ENCODE measurements around the gene ZNG1A.
"Not testable (repeated sequence)": the region's sequence is repeated elsewhere in the genome, so short reads cannot be mapped to it uniquely, and the experiment has no call there.

ZNG1A gene

GRCh38 chr9:169757-170156, 9.1 kb downstream of the ZNG1A start:
- not testable (repeated sequence) for DNase-seq

DNA sequence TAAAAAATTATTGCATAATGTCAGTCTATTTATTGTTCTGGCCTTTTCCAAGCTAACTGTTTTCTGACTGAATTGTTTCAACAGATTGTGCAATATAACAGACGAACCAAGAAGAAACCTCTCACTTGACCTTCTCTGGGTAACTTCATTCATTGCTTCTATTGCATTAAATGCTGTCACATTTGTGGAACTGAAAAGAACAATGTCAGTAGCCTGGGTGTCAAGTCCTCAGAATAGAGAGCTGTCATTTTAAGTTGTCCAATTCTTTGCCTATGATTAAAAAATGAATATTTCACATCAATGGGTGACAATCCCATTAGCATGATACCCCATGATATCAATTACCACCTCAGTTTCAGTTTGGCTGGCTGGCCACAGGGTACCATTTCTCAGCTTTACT, 19.0 kb downstream of the ZNG1A start:
- not testable (repeated sequence) for DNase-seq

DNA sequence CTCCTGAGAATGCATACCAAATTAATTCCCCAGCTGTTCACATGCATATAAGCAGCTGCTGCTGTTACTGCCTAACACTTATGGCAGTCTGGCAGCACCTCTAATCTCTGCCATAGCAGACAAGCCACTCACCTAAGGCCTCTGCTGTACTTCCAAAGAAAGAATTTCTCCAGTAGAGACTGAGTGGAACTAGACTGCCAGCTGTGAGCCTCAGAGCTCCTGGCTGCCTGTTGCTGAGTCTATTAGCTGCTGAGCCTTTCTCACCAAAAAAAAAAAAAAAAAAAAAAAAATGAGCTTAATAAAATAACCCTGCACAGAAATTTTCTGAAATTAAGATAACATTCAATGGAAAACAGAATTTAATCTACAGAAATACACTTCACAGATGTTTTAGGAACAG, 27.7 kb downstream of the ZNG1A start:
- not testable (repeated sequence) for DNase-seq

- not testable (repeated sequence) for DNase-seq
These were observed 39.0 kb downstream of the ZNG1A start for GRCh38 chr9:139880-140279.

- DNase-seq, result not testable (repeated sequence)
These were observed 60.8 kb downstream of the ZNG1A start, which contains the start of gene FOXD4 for GRCh38 chr9:117995-118467. Gene FOXD4, minus strand, starts transcription at chr9:118417. Its CDS starts 298 bp downstream, at chr9:118119.

GRCh38 chr9:117144-117994, 61.5 kb downstream of the ZNG1A start:
- peak; percentile 71 for DNase-seq

DNA sequence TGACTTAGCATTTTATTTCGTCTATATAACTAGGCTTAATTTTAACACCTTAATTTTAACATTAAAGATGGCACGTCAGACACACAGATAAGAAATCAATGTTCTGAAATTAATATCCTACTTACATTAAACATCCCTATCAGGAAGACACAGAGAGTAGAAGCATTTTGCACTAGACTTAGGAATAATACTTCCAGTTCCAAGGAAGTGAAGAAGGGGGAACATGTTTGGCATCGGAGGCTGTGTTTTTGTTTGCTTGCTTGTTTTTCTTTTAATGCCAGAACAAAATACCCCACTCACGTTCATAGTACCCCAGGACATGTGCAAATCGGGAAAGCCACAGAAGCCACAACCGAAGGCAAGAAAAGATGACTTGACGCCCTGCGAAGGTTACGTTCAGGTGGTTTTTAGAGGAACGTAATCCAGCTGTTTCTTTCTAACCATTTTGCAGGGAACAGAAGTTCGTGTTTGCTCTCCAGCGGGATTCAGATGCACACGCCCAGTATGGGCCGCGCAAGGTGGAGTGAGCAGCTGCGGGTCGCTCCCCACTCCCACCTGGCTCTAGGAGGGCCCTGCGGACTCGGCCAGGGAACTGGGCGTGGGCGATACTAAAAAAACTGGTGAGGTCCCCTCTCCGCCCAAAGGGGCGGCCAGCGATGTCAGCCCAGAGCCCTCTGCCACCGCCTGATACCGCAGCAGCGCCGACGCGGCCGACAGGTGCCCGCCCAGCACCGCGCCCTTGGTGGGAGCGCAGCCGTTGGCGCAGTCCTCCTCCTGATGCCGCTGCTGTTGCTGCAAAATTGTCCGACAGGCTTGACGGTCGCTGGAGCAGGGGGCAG, 62.4 kb downstream of the ZNG1A start:
- not testable (repeated sequence) for DNase-seq

GRCh38 chr9:115118-115451, 63.8 kb downstream of the ZNG1A start:
- DNase-seq, result not testable (repeated sequence)

- not testable (repeated sequence) for DNase-seq
These were observed 64.4 kb downstream of the ZNG1A start for GRCh38 chr9:114267-115117.

GRCh38 chr9:113468-114266, 65.2 kb downstream of the ZNG1A start:
- peak; percentile 72 for DNase-seq

- not testable (repeated sequence) for DNase-seq
These were observed 66.0 kb downstream of the ZNG1A start for GRCh38 chr9:112589-113467.

DNA sequence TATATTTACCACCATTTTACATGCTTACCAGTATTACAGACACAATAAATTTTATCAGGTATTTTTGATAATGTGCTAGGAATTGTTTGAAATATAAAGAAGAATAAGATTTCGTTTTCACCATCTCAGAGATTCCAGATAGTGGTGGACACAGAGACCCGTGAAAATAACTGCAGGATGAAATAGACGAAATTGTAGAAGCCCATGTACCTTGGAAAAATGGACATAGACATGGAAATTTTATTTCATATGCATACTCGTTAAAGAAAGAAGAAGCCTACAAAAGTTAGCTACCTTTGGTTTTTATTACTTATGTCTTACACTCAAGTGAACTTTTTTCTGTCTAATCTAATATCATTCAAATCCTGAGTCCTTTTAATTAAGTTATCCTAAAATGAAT, 68.2 kb downstream of the ZNG1A start:
- not testable (repeated sequence) for DNase-seq

DNA sequence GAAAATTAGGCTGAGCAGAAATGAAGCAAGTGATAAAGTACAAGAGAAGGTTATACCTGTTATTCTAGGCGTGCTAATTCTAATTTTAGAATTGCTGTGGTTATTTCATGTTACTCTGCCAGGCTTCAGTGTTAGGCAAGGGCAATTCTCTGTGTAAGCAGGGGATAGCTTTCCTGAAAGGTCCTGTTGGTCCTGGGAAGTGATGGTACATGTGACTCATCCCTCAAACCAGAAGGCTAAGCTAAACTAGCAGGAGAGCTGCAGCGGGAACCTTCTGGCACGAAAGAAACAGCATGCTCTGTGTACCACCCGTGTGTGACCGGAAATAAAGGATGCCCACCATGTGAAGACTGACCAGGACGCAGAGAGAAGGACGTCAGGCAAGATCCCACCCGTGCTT, 69.3 kb downstream of the ZNG1A start:
- DNase-seq, result not testable (repeated sequence)

DNA sequence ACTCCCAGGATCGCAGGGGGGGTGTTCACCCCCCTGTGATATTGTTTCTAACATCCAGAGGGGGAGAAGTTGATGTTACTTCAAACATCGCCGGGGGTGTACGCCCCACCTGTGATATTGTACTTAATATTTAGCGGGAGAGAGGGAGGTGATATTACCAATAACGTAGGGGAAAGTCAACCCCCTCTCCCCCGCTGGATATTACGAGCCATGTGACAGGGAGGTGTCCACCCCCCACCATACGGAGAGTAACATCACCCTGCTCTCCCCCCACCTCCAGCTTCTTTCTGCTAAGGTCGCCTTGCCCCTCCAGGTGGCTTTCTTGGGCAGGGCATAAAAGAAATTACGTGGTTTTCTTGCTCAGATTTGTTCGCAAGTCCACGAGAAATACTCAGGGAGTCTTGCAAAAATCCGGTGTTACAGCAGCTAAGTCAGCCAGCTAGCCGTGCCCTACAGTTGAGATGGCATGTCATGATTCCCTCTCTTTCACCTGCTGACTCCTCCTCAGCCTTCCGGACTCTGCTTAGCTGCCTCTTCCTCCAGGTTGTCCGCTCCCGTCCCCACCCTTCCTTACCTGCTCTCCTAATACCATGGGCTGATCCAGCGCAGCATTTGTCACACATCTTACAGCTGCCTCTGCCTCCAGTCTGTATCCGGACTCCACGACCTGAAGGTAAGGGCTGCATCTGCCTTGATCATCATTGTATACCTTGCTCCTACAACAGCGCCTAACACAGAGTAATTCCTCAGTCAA, 69.9 kb downstream of the ZNG1A start:
- DNase-seq, result not testable (repeated sequence)

DNA sequence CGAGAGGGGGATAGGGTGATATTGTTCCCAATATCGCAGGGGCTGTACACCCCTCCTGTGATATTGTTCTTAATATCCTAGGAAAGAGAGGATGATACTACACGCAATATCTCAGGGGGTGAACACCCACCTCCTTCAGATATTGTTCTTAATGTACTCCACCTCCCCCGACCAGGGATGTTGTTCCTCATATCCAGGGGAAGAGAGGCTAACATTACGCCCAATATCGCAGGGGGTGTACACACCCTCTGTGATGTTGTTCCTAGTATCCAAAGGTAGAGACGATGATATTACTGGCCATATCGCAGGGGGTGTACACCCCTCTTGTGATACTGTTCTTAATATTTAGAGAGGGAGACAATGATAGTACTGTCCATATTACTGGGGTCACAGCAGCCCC, 72.9 kb downstream of the ZNG1A start:
- not testable (repeated sequence) for DNase-seq

DNA sequence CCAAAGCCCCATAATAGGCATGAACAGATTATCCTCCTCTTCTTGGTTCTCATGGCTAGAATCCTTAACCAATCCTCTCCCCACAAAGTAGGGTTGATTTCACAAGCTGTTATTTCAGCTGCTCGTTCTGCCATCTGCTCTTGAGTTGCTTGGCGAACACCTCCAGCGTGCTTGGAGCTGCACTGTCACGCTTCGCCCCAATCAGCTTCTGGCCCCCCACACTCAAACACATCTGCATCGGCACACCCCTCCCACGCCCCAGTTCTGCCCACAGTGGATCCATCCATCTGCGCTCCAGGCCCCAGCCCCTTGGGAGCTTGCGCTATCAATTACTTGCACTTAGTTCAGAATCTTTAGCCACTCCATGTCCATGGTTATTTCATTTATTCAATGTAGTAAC, 78.4 kb downstream of the ZNG1A start:
- DNase-seq, result not testable (repeated sequence)

GRCh38 chr9:99867-100266, 79.0 kb downstream of the ZNG1A start:
- DNase-seq, result not testable (repeated sequence)

GRCh38 chr9:98775-99174, 80.1 kb downstream of the ZNG1A start:
- DNase-seq, result not testable (repeated sequence)

- DNase-seq, result not testable (repeated sequence)
These were observed 83.9 kb downstream of the ZNG1A start for GRCh38 chr9:94992-95391.

DNA sequence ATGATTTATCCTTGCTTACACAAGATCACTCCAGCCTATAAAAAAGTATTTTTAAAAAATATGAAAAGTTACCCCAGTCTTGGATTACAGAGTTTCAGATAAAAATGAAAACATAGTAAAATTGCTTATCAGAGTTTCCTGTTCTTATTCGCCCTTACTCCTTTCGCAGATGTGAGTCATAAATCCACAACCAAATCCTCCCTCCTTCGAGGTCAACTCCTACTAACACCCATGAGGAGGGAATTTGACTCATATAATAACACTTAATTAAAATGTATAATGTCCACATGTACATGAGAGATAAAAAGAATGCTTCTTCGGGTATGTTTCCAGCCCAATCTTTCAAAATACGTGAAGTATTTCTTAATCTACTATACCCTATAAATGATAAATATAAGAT, 84.5 kb downstream of the ZNG1A start:
- not testable (repeated sequence) for DNase-seq
